OCI-LY1 (cell line): ENCODE data around the gene FANCE.

ENCODE experiments used
- H2AFZ ChIP-seq: fragments of 200-600 bp; sonication (generic), shearing (Covaris generic); 2 replicates; pipeline ENCODE4 v1.6.0; 2014; ENCODE audit warnings: antibody characterized with exemption, mild to moderate bottlenecking, low read length
- H3F3A ChIP-seq: fragments of 200-600 bp; sonication (generic), shearing (Covaris generic); 2 replicates; pipeline ENCODE4 v1.6.0; 2014; ENCODE audit warnings: mild to moderate bottlenecking, antibody characterized with exemption, low read length, moderate library complexity; ENCODE audit not compliant: insufficient read depth
- H3K27ac ChIP-seq: fragments of 200-600 bp; sonication (generic); 2 replicates; pipeline ENCODE4 v1.5.1; 2014; ENCODE audit warnings: low read length, mixed run types, mild to moderate bottlenecking, low read depth; ENCODE audit not compliant: poor library complexity, severe bottlenecking
- H3K27me3 ChIP-seq: fragments of 200-600 bp; sonication (generic); 2 replicates; pipeline ENCODE4 v1.6.0; 2014; ENCODE audit warnings: antibody characterized with exemption, mild to moderate bottlenecking, low read length, moderate library complexity; ENCODE audit not compliant: insufficient read depth
- H3K36me3 ChIP-seq: fragments of 200-600 bp; sonication (generic); 2 replicates; pipeline ENCODE4 v1.6.1; 2014; ENCODE audit warnings: mild to moderate bottlenecking, antibody characterized with exemption, low read length, moderate library complexity, mixed read lengths; ENCODE audit not compliant: insufficient read depth
- H3K4me1 ChIP-seq: fragments of 200-600 bp; sonication (generic); 2 replicates; pipeline ENCODE4 v1.5.1; 2014; ENCODE audit warnings: mild to moderate bottlenecking, low read length, moderate library complexity; ENCODE audit not compliant: insufficient read depth, severe bottlenecking
- H3K4me2 ChIP-seq: fragments of 200-600 bp; sonication (generic), shearing (Covaris generic); 2 replicates; pipeline ENCODE4 v1.6.1; 2014; ENCODE audit warnings: low read length
- H3K4me3 ChIP-seq: fragments of 200-600 bp; sonication (generic); 2 replicates; pipeline ENCODE4 v1.5.1; 2014; ENCODE audit warnings: low read length, low read depth, mild to moderate bottlenecking, mixed read lengths; ENCODE audit not compliant: poor library complexity, severe bottlenecking
- H3K79me2 ChIP-seq: fragments of 200-600 bp; shearing (Covaris generic); 2 replicates; pipeline ENCODE4 v1.6.1; 2016; ENCODE audit warnings: mixed run types, low read length, mixed read lengths; ENCODE audit not compliant: insufficient read depth
- H3K9ac ChIP-seq: fragments of 200-600 bp; sonication (generic), shearing (Covaris generic); 2 replicates; pipeline ENCODE4 v1.6.1; 2014; ENCODE audit warnings: mild to moderate bottlenecking, low read length, mixed read lengths
- H3K9me2 ChIP-seq: fragments of 200-600 bp; sonication (generic), shearing (Covaris generic); 2 replicates; pipeline ENCODE4 v1.6.1; 2014; ENCODE audit warnings: low read depth, mild to moderate bottlenecking, low read length, mixed read lengths
- H3K9me3 ChIP-seq: fragments of 200-600 bp; shearing (Covaris generic); 2 replicates; pipeline ENCODE4 v1.6.1; 2014; ENCODE audit warnings: low read length, mixed read lengths
- H4K20me1 ChIP-seq: fragments of 200-600 bp; sonication (generic), shearing (Covaris generic); 2 replicates; pipeline ENCODE4 v1.6.0; 2016; ENCODE audit warnings: mild to moderate bottlenecking, low read length; ENCODE audit not compliant: insufficient read depth
- CTCF ChIP-seq: fragments of 200-600 bp; sonication (generic), shearing (Covaris generic); IDR thresholded peaks from 2 replicates; pipeline ENCODE4 v1.5.1; 2017; ENCODE audit warnings: mild to moderate bottlenecking, antibody characterized with exemption, low read length, moderate library complexity, mixed read lengths
- EZH2 ChIP-seq: fragments of 200-600 bp; sonication (generic), shearing (Covaris generic); IDR thresholded peaks from 2 replicates; pipeline ENCODE4 v1.8.0; 2017; ENCODE audit warnings: borderline replicate concordance, mixed run types, mild to moderate bottlenecking, antibody characterized with exemption, low read length, moderate library complexity, mixed read lengths

The FANCE gene

GRCh38 chr6:35454391-35455110 lies 2.4 kb downstream of the FANCE start:
- Histone ChIP-seq H2AFZ (no peak overlapping the region), H3K27me3 (no peaks in the 10 kb centered on the region; the same call in 1 of the 2 replicates), H3K9me3 (no peaks in the 10 kb centered on the region), H3K4me3 (no peak overlapping the region), H3K4me1 (peaks cover 25% of the 10 kb centered on the region), H3F3A (no peaks in the 10 kb centered on the region), H3K27ac (no peak overlapping the region), H3K36me3 (peaks cover 14% of the 10 kb centered on the region; the same call in 1 of the 2 replicates), H3K79me2 (no peaks in the 10 kb centered on the region), H3K9me2 (no peaks in the 10 kb centered on the region), H4K20me1 (no peaks in the 10 kb centered on the region), H3K9ac (no peak overlapping the region), H3K4me2 (no peak overlapping the region)
- TF ChIP-seq EZH2: no peak
- no peak for TF ChIP-seq CTCF

- peaks cover 14% of the 10 kb centered on the region for H3K4me1 ChIP-seq
- no peak overlapping the region for H3K9ac ChIP-seq
- TF ChIP-seq EZH2 (no peak), CTCF (no peak)
- H3K79me2 ChIP-seq: no peaks in the 10 kb centered on the region
- no peak overlapping the region for H3K4me3 ChIP-seq
- no peak overlapping the region for H3K27ac ChIP-seq
- H4K20me1 ChIP-seq: no peaks in the 10 kb centered on the region
- no peak overlapping the region for H2AFZ ChIP-seq
- H3K9me2 ChIP-seq: no peaks in the 10 kb centered on the region
- H3K9me3 ChIP-seq: no peaks in the 10 kb centered on the region
- no peak overlapping the region for H3K4me2 ChIP-seq
- no peaks in the 10 kb centered on the region for H3F3A ChIP-seq
- H3K27me3 ChIP-seq: no peaks in the 10 kb centered on the region
- peaks cover 25% of the 10 kb centered on the region; the same call in 1 of the 2 replicates for H3K36me3 ChIP-seq
Observed at GRCh38 chr6:35457907-35458306, 5.8 kb downstream of the FANCE start.

- Histone ChIP-seq H3K9ac (no peak overlapping the region), H3K79me2 (no peaks in the 10 kb centered on the region), H3K4me2 (no peak overlapping the region), H3K4me3 (no peak overlapping the region), H2AFZ (no peak overlapping the region), H3K4me1 (no peaks in the 10 kb centered on the region), H3K27me3 (no peaks in the 10 kb centered on the region), H3K36me3 (peaks cover 19% of the 10 kb centered on the region; the same call in 1 of the 2 replicates), H3F3A (no peaks in the 10 kb centered on the region), H4K20me1 (no peaks in the 10 kb centered on the region), H3K9me2 (no peaks in the 10 kb centered on the region), H3K9me3 (no peaks in the 10 kb centered on the region), H3K27ac (no peak overlapping the region)
- TF ChIP-seq EZH2 (no peak), CTCF (no peak)
Observed at GRCh38 chr6:35461270-35461669, 9.1 kb downstream of the FANCE start.
